ENCODE measurements around the gene DOCK11.
"Not testable (repeated sequence)": the region's sequence is repeated elsewhere in the genome, so short reads cannot be mapped to it uniquely, and the experiment has no call there.

Gene DOCK11

GRCh38 chrX:118720058-118720707 is 224.6 kb downstream of the DOCK11 start:
- no peak overlapping the region for H2AFZ ChIP-seq (ENCODE audit: low read length, unreplicated experiment)
- H3K27ac ChIP-seq (ENCODE audit: low read depth, low read length), result no peak overlapping the region
- H3K36me3 ChIP-seq (ENCODE audit: insufficient read depth, low read length), result no peaks in the 10 kb centered on the region
- no peak overlapping the region for H3K4me3 ChIP-seq (ENCODE audit: low read depth, low read length)
- no peaks in the 10 kb centered on the region for H3K27me3 ChIP-seq (ENCODE audit: insufficient read depth, low read length)
- no peaks in the 10 kb centered on the region for H3K79me2 ChIP-seq (ENCODE audit: control insufficient read depth, insufficient read depth, low read length, unreplicated experiment)
- no peaks in the 10 kb centered on the region for H3K4me1 ChIP-seq (ENCODE audit: control insufficient read depth, insufficient read depth, low read length, unreplicated experiment)

DNA sequence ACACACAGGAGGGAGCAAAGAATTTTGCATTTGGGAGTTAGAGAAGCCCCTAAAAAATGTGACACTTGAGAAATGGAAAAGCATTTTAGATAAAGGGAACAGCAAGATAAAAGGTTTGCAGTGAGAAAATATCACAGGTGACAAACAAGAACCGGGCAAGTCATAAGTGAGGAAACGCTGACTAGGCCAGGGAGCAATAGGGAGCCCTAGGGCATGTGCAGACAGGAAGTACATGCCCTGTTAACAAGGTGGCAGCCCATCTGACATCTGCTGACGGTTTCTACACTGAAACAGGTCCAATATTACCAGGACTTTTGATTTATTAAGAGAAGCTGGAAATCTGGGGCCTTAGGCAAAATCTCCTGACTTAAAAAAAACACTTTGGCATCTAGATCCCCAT is 227.8 kb downstream of the DOCK11 start:
- no peaks in the 10 kb centered on the region for H3K27me3 ChIP-seq (ENCODE audit: insufficient read depth, low read length)

GRCh38 chrX:118724365-118724764 is 228.8 kb downstream of the DOCK11 start:
- Histone ChIP-seq H3K4me3 (ENCODE audit: low read depth, low read length) (0 out of 2 replicates have a peak overlapping the region, but pooled peaks have one; percentile 56), H3K36me3 (ENCODE audit: insufficient read depth, low read length) (no peaks in the 10 kb centered on the region), H3K79me2 (ENCODE audit: control insufficient read depth, insufficient read depth, low read length, unreplicated experiment) (peaks cover 11% of the 10 kb centered on the region), H2AFZ (ENCODE audit: low read length, unreplicated experiment) (no peak overlapping the region), H3K4me1 (ENCODE audit: control insufficient read depth, insufficient read depth, low read length, unreplicated experiment) (peaks cover 17% of the 10 kb centered on the region), H3K27ac (ENCODE audit: low read depth, low read length) (no peak overlapping the region), H3K27me3 (ENCODE audit: insufficient read depth, low read length) (no peaks in the 10 kb centered on the region)

More for the DNA sequence above, 227.8 kb downstream of the DOCK11 start:
- no peak overlapping the region for H2AFZ ChIP-seq (ENCODE audit: low read length, unreplicated experiment)
- H3K27ac ChIP-seq (ENCODE audit: low read depth, low read length), result no peak overlapping the region
- no peaks in the 10 kb centered on the region for H3K36me3 ChIP-seq (ENCODE audit: insufficient read depth, low read length)
- H3K79me2 ChIP-seq (ENCODE audit: control insufficient read depth, insufficient read depth, low read length, unreplicated experiment), result peaks cover 1% of the 10 kb centered on the region
- peaks cover 9% of the 10 kb centered on the region for H3K4me1 ChIP-seq (ENCODE audit: control insufficient read depth, insufficient read depth, low read length, unreplicated experiment)
- no peak overlapping the region for H3K4me3 ChIP-seq (ENCODE audit: low read depth, low read length)

DNA sequence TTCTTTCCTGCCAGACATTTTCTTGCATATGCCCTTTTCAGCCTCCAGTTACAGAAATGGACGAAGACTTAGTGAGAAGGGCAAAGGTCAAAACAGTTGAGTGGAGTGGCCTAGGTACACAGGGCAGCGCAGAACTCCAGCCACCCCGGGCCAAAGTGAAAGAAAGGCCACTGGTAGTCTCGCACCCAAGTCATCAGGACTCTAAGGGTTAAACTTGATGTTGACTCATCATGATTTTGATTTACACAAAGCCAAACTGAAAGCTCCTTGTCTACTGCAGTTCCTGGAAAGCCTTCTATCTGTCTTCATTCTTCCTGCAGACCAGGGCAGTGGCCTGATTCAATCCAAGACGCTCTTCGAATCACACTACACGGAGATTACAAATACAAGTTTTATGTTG is 229.2 kb downstream of the DOCK11 start:
- H3K27me3 ChIP-seq (ENCODE audit: insufficient read depth, low read length), result no peaks in the 10 kb centered on the region
- no peaks in the 10 kb centered on the region for H3K36me3 ChIP-seq (ENCODE audit: insufficient read depth, low read length)
- H3K27ac ChIP-seq (ENCODE audit: low read depth, low read length), result peak overlapping the region; percentile 45
- peaks cover 21% of the 10 kb centered on the region for H3K4me1 ChIP-seq (ENCODE audit: control insufficient read depth, insufficient read depth, low read length, unreplicated experiment)
- H2AFZ ChIP-seq (ENCODE audit: low read length, unreplicated experiment), result peak overlapping the region; percentile 81
- H3K79me2 ChIP-seq (ENCODE audit: control insufficient read depth, insufficient read depth, low read length, unreplicated experiment), result peaks cover 14% of the 10 kb centered on the region
- H3K4me3 ChIP-seq (ENCODE audit: low read depth, low read length), result peak overlapping the region; percentile 56

GRCh38 chrX:118726396-118726795 is 230.8 kb downstream of the DOCK11 start:
- peaks cover 17% of the 10 kb centered on the region for H3K79me2 ChIP-seq (ENCODE audit: control insufficient read depth, insufficient read depth, low read length, unreplicated experiment)
- H3K36me3 ChIP-seq (ENCODE audit: insufficient read depth, low read length), result no peaks in the 10 kb centered on the region
- H3K27me3 ChIP-seq (ENCODE audit: insufficient read depth, low read length), result no peaks in the 10 kb centered on the region
- no peak overlapping the region for H2AFZ ChIP-seq (ENCODE audit: low read length, unreplicated experiment)
- H3K4me3 ChIP-seq (ENCODE audit: low read depth, low read length), result peak overlapping the region; percentile 83
- H3K4me1 ChIP-seq (ENCODE audit: control insufficient read depth, insufficient read depth, low read length, unreplicated experiment), result peaks cover 35% of the 10 kb centered on the region
- peak overlapping the region; percentile 78 for H3K27ac ChIP-seq (ENCODE audit: low read depth, low read length)

- no peaks in the 10 kb centered on the region for H3K36me3 ChIP-seq (ENCODE audit: insufficient read depth, low read length)
- peak within 1 kb of the TSS; percentile 78 for H3K27ac ChIP-seq (ENCODE audit: low read depth, low read length)
- peaks cover 22% of the 10 kb centered on the region for H3K79me2 ChIP-seq (ENCODE audit: control insufficient read depth, insufficient read depth, low read length, unreplicated experiment)
- peak within 1 kb of the TSS; percentile 83 for H3K4me3 ChIP-seq (ENCODE audit: low read depth, low read length)
- no peaks in the 10 kb centered on the region for H3K27me3 ChIP-seq (ENCODE audit: insufficient read depth, low read length)
- peaks cover 36% of the 10 kb centered on the region for H3K4me1 ChIP-seq (ENCODE audit: control insufficient read depth, insufficient read depth, low read length, unreplicated experiment)
- peak within 1 kb of the TSS; percentile 91 for H2AFZ ChIP-seq (ENCODE audit: low read length, unreplicated experiment)
Observed at GRCh38 chrX:118726887-118727685, 231.5 kb downstream of the DOCK11 start, which contains the start of gene IL13RA1. Gene IL13RA1, plus strand, starts transcription at chrX:118727606. Its CDS starts 33 bp downstream, at chrX:118727639.

GRCh38 chrX:118727686-118728339 is 232.2 kb downstream of the DOCK11 start:
- H3K4me1 ChIP-seq (ENCODE audit: control insufficient read depth, insufficient read depth, low read length, unreplicated experiment), result peaks cover 36% of the 10 kb centered on the region
- peak overlapping the region; percentile 78 for H3K27ac ChIP-seq (ENCODE audit: low read depth, low read length)
- peaks cover under 1% of the 10 kb centered on the region; the same call in 1 of the 2 replicates for H3K36me3 ChIP-seq (ENCODE audit: insufficient read depth, low read length)
- no peaks in the 10 kb centered on the region for H3K27me3 ChIP-seq (ENCODE audit: insufficient read depth, low read length)
- peak overlapping the region; percentile 76 for H2AFZ ChIP-seq (ENCODE audit: low read length, unreplicated experiment)
- peaks cover 24% of the 10 kb centered on the region for H3K79me2 ChIP-seq (ENCODE audit: control insufficient read depth, insufficient read depth, low read length, unreplicated experiment)
- H3K4me3 ChIP-seq (ENCODE audit: low read depth, low read length), result peak overlapping the region; percentile 83

DNA sequence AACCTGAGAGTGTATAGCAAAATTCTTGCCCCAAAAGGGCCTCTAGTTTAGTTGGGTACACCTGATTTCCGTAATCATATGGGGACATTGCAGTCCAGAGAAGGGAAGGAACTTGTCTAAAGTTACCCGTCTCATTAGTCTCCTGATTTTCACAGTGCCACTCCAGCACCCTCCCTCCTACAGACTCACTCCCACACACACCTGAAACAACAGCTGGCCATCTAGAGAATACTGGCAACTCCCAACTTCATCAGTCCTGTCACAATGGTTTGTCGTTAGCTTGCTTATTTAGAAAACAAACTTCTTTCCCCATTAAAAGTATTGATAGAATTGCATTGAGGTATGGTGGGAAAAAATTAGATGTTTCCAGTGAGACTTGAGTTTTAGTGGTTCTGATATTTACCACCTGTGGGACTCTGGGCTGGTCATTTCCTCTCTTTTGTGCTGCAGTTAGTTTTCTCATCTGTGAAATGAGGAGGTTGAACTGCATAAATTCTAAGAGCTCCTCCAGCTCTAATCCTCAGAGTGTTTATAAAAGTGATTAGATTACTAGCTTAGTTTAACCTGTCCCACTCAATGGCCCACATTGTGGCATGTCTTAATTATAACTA is 233.5 kb downstream of the DOCK11 start:
- peaks cover 38% of the 10 kb centered on the region for H3K79me2 ChIP-seq (ENCODE audit: control insufficient read depth, insufficient read depth, low read length, unreplicated experiment)

DNA sequence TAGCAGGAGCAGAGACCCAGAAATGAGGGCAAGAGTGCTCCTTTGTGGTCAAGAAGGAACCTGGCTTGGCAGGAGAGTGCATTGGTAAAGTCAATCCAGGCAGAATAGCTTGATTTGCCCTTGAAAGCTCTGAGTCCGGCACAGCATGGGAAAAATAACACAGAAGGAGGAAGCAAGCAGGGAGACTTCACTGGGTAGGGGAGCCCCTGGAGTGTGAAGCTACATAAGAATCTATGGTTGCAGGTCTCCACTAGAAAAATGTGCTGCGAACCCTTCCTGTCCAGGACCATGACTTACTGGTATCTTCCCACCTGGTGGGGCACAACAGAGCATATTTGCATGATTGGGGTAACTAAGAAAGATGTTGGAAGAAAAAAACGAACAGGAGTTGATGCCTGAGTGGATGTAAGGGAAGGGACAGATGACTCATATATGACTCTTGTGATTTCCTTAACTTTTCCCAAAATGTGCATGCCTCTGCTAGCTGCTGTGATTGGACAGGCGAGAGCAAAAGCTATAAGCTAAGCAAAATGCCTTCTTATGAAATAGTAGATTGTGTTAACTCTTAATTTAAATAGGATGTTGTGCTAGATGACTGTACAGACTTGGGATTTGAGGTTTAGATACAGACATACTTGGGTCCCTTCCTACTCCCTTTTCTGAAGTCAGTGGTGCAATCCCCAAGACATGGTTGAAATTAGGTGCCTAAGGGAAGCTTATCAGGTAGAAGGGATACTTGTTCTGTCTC is 235.1 kb downstream of the DOCK11 start:
- Histone ChIP-seq H3K4me3 (ENCODE audit: low read depth, low read length) (peak overlapping the region; percentile 36), H3K36me3 (ENCODE audit: insufficient read depth, low read length) (peaks cover 5% of the 10 kb centered on the region; the same call in 1 of the 2 replicates), H3K27ac (ENCODE audit: low read depth, low read length) (peak overlapping the region; percentile 86), H3K79me2 (ENCODE audit: control insufficient read depth, insufficient read depth, low read length, unreplicated experiment) (peaks cover 53% of the 10 kb centered on the region), H3K4me1 (ENCODE audit: control insufficient read depth, insufficient read depth, low read length, unreplicated experiment) (peaks cover 35% of the 10 kb centered on the region), H2AFZ (ENCODE audit: low read length, unreplicated experiment) (no peak overlapping the region), H3K27me3 (ENCODE audit: insufficient read depth, low read length) (no peaks in the 10 kb centered on the region)

More for the DNA sequence above, 233.5 kb downstream of the DOCK11 start:
- Histone ChIP-seq H3K27me3 (ENCODE audit: insufficient read depth, low read length) (no peaks in the 10 kb centered on the region), H3K4me1 (ENCODE audit: control insufficient read depth, insufficient read depth, low read length, unreplicated experiment) (peaks cover 36% of the 10 kb centered on the region), H2AFZ (ENCODE audit: low read length, unreplicated experiment) (no peak overlapping the region), H3K36me3 (ENCODE audit: insufficient read depth, low read length) (peaks cover 5% of the 10 kb centered on the region; the same call in 1 of the 2 replicates), H3K27ac (ENCODE audit: low read depth, low read length) (no peak overlapping the region), H3K4me3 (ENCODE audit: low read depth, low read length) (peak overlapping the region; percentile 83)

DNA sequence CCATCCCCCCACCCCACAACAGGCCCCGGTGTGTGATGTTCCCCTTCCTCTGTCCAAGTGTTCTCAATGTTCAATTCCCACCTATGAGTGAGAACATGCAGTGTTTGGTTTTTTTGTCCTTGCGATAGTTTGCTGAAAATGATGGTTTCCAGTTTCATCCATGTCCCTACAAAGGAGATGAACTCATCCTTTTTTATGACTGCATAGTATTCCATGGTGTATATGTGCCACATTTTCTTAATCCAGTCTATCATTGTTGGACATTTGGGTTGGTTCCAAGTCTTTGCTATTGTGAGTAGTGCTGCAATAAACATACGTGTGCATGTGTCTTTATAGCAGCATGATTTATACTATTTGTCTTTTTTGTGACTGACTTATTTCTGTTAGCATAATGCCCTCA is 236.9 kb downstream of the DOCK11 start:
- not testable (repeated sequence) for H3K27me3 ChIP-seq (ENCODE audit: insufficient read depth, low read length); H3K36me3 ChIP-seq (ENCODE audit: insufficient read depth, low read length); H2AFZ ChIP-seq (ENCODE audit: low read length, unreplicated experiment); H3K27ac ChIP-seq (ENCODE audit: low read depth, low read length); H3K4me3 ChIP-seq (ENCODE audit: low read depth, low read length)
- Histone ChIP-seq H3K79me2 (ENCODE audit: control insufficient read depth, insufficient read depth, low read length, unreplicated experiment) (peaks cover 72% of the 10 kb centered on the region), H3K4me1 (ENCODE audit: control insufficient read depth, insufficient read depth, low read length, unreplicated experiment) (peaks cover 27% of the 10 kb centered on the region)
